ENCODE results near the gene FBXO24. TPM values are rescaled to one million over a fixed set of nuclear protein-coding genes. Genes with fewer than 3 reads are reported as not detected.

The FBXO24 gene
- total and polyA plus RNA-seq, 9 of the 15 experiments (the other 6 are each of a cell fraction or from before 2014, with no cell fraction given): 0.17 to 0.95 (median 0.50) TPM

DNA sequence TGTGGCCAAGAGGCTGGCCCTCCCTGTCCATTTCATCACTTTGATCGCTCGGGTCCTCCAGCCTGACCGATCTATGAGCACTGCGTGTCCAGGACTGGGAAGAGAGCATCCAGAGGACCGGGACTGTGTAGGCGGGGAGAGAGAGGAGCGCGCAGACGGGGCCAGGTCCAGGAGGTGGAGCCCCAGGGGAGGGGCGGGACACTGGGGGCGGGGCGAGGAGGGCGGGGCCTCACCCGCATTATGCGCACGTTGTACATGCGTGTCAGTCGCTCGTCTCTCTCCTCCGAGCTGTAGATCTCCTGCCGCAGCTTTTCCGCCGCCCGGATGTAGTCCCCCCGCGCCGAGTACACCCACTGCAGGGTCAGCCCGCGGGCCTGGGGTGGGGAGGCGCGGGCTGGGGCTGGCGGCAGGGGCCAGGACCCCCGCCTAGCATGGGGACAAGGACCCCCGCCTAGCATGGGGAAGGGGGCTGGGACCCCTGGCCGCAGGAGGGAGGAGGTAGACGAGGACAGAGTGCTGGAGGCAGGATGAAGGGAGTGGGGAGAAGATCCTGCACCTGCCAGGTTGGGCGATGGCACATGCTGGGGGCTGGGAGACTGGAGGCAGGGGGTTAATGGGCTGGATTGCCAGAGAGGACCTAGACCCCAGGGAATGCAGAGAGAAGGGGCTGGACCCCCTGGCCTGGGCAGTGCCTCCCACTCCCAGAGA lies 40.6 kb downstream of the FBXO24 start:
- in situ Hi-C loops (cut with MboI): no loop called here
- peak overlapping the region; percentile 27; the same call in 1 of the 2 replicates for H2AFZ ChIP-seq (ENCODE audit: low read depth, low read length)
- peaks cover 68% of the 10 kb centered on the region for H3K36me3 ChIP-seq (ENCODE audit: control insufficient read depth, insufficient read depth, low read length)
- peaks cover 10% of the 10 kb centered on the region; the same call in 2 of the 3 replicates for H3K79me2 ChIP-seq (ENCODE audit: control insufficient read depth, insufficient read depth, low read length)
- FAIRE-seq (peak; percentile 76), ATAC-seq (peak; percentile 96), DNase-seq (ENCODE audit: extremely low read depth in 1 of 4, low spot score in 3 of 4) (peak; percentile 92 to 99 (median 99))
- H3K4me1 ChIP-seq (replicated peaks in 1 of 2; ENCODE audit: control insufficient read depth in 2 of 2, insufficient read depth in 2 of 2, low read length in 2 of 2): peaks cover 15 to 41% of the 10 kb centered on the region in 2 experiments
- H3K27ac ChIP-seq (ENCODE audit: extremely low read depth, low read depth, low read length): peak overlapping the region; percentile 74; the same call in 2 of the 3 replicates
- H3K27me3 ChIP-seq (ENCODE audit: control insufficient read depth in 2 of 2, insufficient read depth in 2 of 2, low read length in 2 of 2): no peaks in the 10 kb centered on the region
- no TSS peak for BruUV-seq (replicated peaks)
- H4K20me1 ChIP-seq (replicated peaks; ENCODE audit: control insufficient read depth, insufficient read depth, low read length): peaks cover 6% of the 10 kb centered on the region
- no peaks in the 10 kb centered on the region for H3K9me1 ChIP-seq (ENCODE audit: control insufficient read depth, insufficient read depth, low read length)
- WGBS (ENCODE audit: insufficient coverage, low coverage, missing lambda C conversion rate): 12% methylated on average over 19 of the region's 37 CpGs
- intact Hi-C loops (cut with micrococcal nuclease): loop anchor here (5.0 kb wide), 1 partner anchor 46 kb away; the partner anchor contains the start of gene GNB2
- ChIA-PET POLR2A (interaction anchor here (0.7 to 7.0 kb wide), 5 partner anchors 9 to 1289 kb away, joined by 3 to 54 read pairs (median 4); partner anchors contain the start of gene MOSPD3), CTCF (ENCODE audit: low intra/inter-chr PET ratio) (no interaction called here)
- H3K4me2 ChIP-seq (ENCODE audit: insufficient read depth, low read length): peak overlapping the region; percentile 53
- peak overlapping the region; percentile 53 to 87 for H3K9ac ChIP-seq (ENCODE audit: insufficient read depth in 1 of 2, low read depth in 2 of 2, low read length in 2 of 2)
- H3K4me3 ChIP-seq: peak overlapping the region; percentile 41; the same call in 1 of the 2 replicates
- H3K9me3 ChIP-seq (replicated peaks; ENCODE audit: control insufficient read depth, insufficient read depth, low read depth, low read length): no peaks in the 10 kb centered on the region
- TF ChIP-seq POLR2B (IDR thresholded peaks at IDR 0.05; ENCODE audit: low read depth, partially characterized antibody) (peak; percentile 41), SPI1 (IDR thresholded peaks at IDR 0.05; ENCODE audit: borderline replicate concordance, low read depth, low read length) (no peak), SMARCC2 (IDR thresholded peaks at IDR 0.05; ENCODE audit: low read depth) (no peak), EGR1 (conservative IDR thresholded peaks at IDR 0.05) (peak; percentile 89), KLF10 (CRISPR knock-in tag; IDR thresholded peaks at IDR 0.05) (no peak), MXI1 (IDR thresholded peaks at IDR 0.05; ENCODE audit: low read depth, low read length) (no peak), ZNF232 (CRISPR knock-in tag; IDR thresholded peaks at IDR 0.05) (no peak), TCFL5 (CRISPR knock-in tag; conservative IDR thresholded peaks at IDR 0.05) (no peak), FOXJ2 (tag; IDR thresholded peaks at IDR 0.05) (no peak), TAF9B (IDR thresholded peaks at IDR 0.05; ENCODE audit: partially characterized antibody) (no peak), ZNF589 (CRISPR knock-in tag; IDR thresholded peaks at IDR 0.05; ENCODE audit: low read depth) (no peak), YY1 (IDR thresholded peaks at IDR 0.05; ENCODE audit: borderline replicate concordance in 1 of 3, control insufficient read depth in 1 of 3, extremely low read depth in 1 of 3, insufficient read depth in 3 of 3, insufficient read length in 1 of 3, insufficient replicate concordance in 2 of 3, low read depth in 1 of 3, low read length in 2 of 3) (peak in 2 of 3 experiments; percentile 9 to 11), ILF3 (IDR thresholded peaks at IDR 0.05; ENCODE audit: borderline replicate concordance) (no peak), TBP (optimal IDR thresholded peaks at IDR 0.05; ENCODE audit: low read depth, low read length) (peak; percentile 40), ZNF384 (IDR thresholded peaks at IDR 0.05; ENCODE audit: low read depth, low read length) (no peak), NFIC (IDR thresholded peaks at IDR 0.05) (no peak), GABPB1 (CRISPR knock-in tag; IDR thresholded peaks at IDR 0.05) (peak; percentile 52; the same call in 1 of the 2 replicates)
- TF ChIP-seq, protein P1, sequence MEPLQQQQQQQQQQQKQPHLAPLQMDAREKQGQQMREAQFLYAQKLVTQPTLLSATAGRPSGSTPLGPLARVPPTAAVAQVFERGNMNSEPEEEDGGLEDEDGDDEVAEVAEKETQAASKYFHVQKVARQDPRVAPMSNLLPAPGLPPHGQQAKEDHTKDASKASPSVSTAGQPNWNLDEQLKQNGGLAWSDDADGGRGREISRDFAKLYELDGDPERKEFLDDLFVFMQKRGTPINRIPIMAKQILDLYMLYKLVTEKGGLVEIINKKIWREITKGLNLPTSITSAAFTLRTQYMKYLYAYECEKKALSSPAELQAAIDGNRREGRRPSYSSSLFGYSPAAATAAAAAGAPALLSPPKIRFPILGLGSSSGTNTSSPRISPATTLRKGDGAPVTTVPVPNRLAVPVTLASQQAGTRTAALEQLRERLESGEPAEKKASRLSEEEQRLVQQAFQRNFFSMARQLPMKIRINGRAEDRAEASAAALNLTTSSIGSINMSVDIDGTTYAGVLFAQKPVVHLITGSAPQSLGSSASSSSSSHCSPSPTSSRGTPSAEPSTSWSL (CRISPR knock-in tag; IDR thresholded peaks at IDR 0.05; ENCODE audit: borderline replicate concordance): no peak
- TF ChIP-seq, protein P2, sequence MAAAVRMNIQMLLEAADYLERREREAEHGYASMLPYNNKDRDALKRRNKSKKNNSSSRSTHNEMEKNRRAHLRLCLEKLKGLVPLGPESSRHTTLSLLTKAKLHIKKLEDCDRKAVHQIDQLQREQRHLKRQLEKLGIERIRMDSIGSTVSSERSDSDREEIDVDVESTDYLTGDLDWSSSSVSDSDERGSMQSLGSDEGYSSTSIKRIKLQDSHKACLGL (CRISPR knock-in tag; IDR thresholded peaks at IDR 0.05; ENCODE audit: borderline replicate concordance, poor library complexity, severe bottlenecking): no peak
- TF ChIP-seq, protein P3, sequence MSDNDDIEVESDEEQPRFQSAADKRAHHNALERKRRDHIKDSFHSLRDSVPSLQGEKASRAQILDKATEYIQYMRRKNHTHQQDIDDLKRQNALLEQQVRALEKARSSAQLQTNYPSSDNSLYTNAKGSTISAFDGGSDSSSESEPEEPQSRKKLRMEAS (CRISPR knock-in tag; IDR thresholded peaks at IDR 0.05): 0 out of 2 replicates have a peak, but pooled peaks have one; percentile 25
